Astrocyte of the cerebellum (primary cell): ENCODE data around the gene HEATR1.

ENCODE experiments used
- DNase-seq: peaks from one replicate; pipeline ENCODE4 v3.0.0-alpha.2; 2011; ENCODE audit warnings: low read depth
- H3K4me3 ChIP-seq: 2 replicates; pipeline ENCODE4 v1.5.1; 2011; ENCODE audit warnings: mild to moderate bottlenecking, low read depth, low read length, moderate library complexity
- in situ Hi-C: cut with HindIII; loops from 2 replicates; pipeline ENCODE4 v1.10.0; 2017; ENCODE audit warnings: low sequenced_read_pairs
- TF ChIP-seq, protein P1 (sequence below): IDR thresholded peaks from 2 replicates; pipeline ENCODE4 v1.5.1; 2012; ENCODE audit warnings: low read length, low read depth, moderate library complexity, mild to moderate bottlenecking; ENCODE audit errors: missing control alignments

HEATR1 gene

DNA sequence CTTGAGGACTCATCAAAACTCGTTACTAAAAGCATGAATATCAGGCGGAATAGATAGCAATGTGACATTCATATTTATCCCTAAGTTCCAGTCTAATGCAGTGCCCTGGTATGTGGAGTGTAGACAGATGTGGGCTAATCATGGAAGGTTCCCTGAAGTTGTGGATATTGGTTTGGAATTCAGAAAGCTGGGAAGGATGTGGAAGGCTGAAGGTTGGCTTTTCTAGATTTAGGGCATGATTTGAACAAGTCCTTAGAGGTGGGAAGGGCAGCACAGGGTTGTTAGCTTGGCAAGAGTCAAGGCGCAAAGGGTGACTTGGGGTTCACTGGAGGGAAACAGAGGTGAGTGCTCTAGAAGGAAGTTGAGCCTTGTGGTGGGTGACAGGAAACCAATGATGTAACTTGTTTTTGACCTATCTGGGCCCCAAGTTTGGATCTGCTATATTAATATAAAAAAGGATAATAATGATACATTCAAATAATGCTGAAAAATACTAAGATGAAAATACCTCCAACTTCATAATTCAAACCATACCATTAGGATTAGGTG lies 58.6 kb downstream of the HEATR1 start:
- no peak for DNase-seq
- in situ Hi-C loops, result no loop called here
- TF ChIP-seq, protein P1, sequence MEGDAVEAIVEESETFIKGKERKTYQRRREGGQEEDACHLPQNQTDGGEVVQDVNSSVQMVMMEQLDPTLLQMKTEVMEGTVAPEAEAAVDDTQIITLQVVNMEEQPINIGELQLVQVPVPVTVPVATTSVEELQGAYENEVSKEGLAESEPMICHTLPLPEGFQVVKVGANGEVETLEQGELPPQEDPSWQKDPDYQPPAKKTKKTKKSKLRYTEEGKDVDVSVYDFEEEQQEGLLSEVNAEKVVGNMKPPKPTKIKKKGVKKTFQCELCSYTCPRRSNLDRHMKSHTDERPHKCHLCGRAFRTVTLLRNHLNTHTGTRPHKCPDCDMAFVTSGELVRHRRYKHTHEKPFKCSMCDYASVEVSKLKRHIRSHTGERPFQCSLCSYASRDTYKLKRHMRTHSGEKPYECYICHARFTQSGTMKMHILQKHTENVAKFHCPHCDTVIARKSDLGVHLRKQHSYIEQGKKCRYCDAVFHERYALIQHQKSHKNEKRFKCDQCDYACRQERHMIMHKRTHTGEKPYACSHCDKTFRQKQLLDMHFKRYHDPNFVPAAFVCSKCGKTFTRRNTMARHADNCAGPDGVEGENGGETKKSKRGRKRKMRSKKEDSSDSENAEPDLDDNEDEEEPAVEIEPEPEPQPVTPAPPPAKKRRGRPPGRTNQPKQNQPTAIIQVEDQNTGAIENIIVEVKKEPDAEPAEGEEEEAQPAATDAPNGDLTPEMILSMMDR, result no peak
- H3K4me3 ChIP-seq, result no peak overlapping the region

DNA sequence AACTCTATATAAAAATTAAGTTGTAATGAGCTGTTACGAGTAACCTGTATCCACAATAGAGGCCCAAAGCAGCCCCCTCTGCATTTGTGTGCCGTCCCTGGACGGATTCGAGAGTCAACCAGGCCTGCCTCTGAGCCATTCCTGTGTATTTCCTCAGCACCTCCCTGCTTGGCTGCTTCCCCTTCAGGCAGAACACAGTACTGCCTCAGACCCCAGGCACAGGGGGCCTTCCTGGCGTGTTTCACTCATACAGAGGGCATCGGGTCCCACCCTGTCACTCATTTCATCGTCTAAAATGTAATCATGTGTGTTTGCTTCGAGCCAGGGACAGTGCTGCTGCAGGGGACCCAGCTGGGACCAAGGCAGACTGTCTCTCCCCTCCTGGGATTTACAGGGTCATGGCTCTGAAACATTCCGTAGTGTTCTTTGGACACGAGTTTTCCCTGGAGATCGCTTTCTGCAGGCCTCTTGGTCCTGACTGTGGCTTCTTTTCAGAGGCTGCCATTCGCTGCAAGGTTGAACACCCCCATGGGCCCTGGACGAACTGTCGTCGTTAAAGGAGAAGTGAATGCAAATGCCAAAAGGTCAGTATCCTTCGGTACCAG lies 61.1 kb downstream of the HEATR1 start:
- no peak overlapping the region for H3K4me3 ChIP-seq
- DNase-seq, result no peak
- in situ Hi-C loops, result no loop called here
- TF ChIP-seq, protein P1, result peak; percentile 17

DNA sequence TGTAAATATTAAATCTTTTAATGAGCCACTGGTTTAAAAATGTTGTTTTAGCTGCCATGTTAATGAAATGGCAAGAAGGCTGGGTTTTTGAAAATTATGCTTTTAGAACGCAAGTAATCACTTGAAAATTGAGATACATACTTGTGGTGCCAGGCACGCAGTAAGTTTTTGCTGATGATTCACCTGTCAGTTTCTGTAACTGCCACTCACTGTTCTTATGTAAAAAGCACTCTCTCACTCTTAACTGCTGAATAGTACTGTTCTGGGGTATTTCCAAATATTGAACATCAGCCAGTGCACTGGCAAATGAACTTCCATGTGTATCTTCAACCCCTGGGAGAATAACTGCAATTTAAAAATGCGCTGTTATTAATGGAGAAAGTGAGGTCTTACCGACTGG lies 62.6 kb downstream of the HEATR1 start:
- DNase-seq, result no peak
- in situ Hi-C loops, result no loop called here
- TF ChIP-seq, protein P1, result no peak
- H3K4me3 ChIP-seq, result no peak overlapping the region

DNA sequence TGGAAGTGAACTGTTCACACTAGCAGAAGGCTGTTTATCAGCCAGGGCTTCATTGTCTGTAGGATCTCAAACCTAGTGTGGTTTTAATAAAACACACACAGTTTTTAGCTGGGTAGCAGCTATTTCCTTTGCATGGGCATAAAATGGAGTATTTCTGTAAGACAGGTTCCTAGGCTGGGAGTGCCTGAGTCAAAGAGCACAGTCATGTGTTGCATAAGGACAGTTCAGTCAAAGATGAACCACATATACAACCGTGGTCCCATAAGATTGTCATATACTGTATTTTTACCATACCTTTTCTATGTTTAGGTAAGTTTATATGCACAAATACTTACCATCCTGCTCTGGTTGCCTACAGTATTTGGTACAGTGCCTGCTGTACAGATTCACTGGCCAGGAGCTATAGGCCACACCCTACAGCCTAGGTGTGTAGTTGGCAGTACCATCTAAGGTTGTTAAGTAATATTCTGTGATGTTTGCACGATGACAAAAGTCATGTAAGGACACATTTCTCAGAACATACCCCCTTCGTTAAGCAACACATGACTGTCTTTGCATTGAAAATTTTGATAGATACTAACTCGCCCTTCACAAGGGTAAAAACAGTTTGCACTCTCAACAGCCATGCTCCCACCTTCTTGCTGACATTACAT lies 63.4 kb downstream of the HEATR1 start:
- TF ChIP-seq, protein P1, result no peak
- H3K4me3 ChIP-seq, result no peak overlapping the region
- in situ Hi-C loops, result no loop called here
- DNase-seq, result no peak

DNA sequence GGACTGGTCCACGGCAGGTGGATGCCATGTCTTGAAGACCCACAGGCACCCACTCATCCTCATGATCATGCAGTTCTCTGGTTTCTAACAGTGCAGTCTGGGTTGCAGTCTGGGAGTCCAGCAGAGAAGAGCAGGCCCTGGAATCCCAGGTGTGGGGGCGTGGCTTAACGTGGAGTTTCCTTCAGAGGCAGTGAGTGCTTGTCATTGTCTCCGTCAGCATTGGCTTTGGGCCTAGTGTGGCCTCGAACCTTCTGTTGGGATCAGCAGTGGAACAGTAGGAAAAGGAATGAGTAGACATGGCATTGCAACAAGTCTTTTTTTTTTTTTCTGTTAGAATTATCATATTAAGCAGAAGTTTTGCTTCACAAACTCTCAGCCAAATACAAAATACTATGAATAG lies 67.8 kb downstream of the HEATR1 start:
- DNase-seq, result no peak
- no peak overlapping the region for H3K4me3 ChIP-seq
- in situ Hi-C loops, result no loop called here
- TF ChIP-seq, protein P1, result no peak

DNA sequence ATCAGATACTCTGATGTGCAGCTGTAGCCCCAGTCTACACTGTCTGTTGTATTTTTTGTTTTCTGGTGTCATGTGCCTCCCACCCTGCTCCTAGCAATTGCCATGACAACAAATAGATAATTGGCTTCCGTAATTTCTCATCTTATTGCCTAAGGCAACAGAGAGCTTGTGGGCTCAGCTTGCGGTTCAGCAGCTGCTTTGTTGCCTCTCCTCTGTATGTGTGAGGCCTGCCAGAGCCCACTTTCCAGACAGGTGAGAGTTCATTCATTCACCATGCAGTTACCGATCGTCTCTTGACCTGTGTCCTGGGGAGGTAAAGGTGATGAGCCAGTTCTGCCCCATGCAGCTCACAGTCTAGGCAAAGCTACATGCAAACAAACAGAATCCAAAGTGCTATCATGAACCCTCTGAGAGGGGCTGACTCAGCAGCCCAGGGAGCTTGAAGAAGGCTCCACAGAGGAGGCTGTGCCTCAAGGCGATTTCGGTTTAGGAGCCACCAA lies 68.6 kb downstream of the HEATR1 start:
- DNase-seq, result no peak
- in situ Hi-C loops, result no loop called here

More for the DNA sequence above, 68.6 kb downstream of the HEATR1 start:
- H3K4me3 ChIP-seq, result no peak overlapping the region
- TF ChIP-seq, protein P1, result no peak
